Measurements from ENCODE around the gene COX6B2.

Gene COX6B2

DNA sequence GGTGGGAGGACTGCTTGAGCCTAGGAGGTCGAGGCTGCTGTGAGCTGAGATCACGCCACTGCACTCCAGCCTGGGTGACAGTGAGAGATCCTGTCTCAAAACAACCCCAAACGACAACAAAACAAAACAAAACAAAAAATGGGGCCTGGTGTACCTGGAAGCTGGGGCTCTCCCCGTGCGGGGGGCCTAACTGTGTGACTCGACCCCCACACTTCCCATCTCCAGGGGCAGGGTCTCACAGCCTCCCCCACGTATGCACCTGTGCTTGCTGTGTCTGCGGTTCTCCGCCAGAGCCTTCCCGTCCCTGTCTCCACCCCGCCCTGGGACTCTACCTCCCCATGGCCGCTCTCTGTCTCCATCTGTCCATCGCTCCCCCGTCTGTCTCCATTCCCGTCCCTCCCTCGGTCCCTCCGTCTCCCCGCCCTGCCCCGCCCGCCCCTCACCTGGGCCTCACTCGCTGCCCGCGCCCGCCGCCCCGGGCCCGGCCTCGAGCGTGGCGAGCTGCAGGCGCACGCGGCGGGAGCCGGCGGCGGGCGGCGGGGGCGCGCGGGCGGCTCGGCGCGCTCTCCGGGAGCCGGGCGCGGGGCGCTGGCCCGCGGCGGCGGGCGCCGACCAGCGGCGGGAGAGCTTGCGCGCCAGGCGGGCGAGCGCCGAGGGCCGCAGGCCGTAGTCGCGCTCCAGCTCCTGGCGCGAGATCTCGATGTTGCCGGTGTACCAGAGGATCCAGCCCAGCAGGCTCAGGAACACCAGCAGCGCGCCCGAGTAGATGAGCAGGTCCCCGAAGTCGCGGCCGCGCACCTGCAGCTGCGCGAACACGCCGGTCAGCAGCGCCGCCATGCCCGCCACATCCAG, 29.0 kb upstream of the COX6B2 start:
- DNase-seq (ENCODE audit: low read depth), result no peak

DNA sequence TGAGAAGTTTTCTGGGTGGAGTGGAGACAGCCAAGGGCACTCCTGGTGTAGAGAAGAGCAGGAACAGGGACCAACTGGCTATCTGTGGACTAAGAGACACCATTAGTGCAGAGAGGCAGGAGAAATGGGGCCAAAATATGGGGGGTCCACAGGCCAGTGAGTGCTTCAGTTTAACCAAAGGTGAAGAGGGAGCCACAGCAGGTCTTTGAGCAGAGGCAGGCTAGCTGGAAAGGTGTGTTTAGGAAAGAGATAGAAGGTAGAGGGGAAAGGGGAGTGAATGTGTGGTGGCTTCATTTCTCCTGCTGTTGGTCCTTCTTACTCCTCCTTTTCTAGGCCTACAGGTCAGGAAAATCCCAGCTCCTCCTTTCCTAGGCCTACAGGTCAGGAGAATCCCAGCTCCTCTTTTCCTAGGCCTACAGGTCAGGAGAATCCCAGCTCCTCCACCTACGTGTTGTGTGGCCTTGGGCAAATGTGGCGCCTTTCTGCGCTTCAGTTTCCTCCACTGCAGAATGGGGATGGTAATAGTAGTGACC, 28.1 kb upstream of the COX6B2 start:
- DNase-seq (ENCODE audit: low read depth), result no peak

DNA sequence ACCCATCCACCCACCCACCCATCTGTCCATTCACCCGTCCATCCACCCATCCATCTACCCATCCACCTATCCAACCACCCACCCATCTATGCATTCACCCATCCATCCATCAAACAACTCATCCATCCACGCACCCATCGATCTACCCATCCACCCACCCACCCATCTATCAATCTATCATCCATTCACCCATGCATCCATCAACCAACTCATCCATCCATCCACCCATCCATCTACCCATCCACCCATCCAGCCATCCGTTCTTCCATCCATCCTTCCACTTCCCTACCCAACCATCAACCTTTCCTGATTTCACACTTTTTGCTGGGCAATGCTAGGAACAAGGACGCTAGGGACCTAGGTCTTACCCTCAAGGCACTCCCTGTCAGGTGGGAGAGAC, 27.5 kb upstream of the COX6B2 start:
- no peak for DNase-seq (ENCODE audit: low read depth)

DNA sequence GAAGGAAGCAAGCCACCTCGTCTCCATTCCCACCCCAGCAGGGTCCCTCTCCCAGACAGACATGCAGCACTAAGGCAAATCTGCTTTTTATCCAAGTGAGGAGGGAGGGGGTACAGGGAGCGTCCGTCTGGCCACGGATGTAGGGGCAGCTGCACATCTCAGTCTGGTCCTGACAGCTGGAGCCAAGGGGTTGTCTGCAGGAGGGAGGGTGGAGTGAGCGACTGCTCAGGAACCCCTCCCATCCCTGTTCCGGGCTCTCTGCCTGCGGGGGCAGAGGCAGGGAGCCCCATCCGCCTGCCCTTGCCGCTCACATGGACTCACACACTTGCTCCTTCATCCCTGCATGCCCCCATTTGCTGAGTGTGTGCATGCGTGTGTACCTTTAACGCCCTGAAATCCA, 24.7 kb upstream of the COX6B2 start:
- DNase-seq (ENCODE audit: low read depth), result no peak

DNA sequence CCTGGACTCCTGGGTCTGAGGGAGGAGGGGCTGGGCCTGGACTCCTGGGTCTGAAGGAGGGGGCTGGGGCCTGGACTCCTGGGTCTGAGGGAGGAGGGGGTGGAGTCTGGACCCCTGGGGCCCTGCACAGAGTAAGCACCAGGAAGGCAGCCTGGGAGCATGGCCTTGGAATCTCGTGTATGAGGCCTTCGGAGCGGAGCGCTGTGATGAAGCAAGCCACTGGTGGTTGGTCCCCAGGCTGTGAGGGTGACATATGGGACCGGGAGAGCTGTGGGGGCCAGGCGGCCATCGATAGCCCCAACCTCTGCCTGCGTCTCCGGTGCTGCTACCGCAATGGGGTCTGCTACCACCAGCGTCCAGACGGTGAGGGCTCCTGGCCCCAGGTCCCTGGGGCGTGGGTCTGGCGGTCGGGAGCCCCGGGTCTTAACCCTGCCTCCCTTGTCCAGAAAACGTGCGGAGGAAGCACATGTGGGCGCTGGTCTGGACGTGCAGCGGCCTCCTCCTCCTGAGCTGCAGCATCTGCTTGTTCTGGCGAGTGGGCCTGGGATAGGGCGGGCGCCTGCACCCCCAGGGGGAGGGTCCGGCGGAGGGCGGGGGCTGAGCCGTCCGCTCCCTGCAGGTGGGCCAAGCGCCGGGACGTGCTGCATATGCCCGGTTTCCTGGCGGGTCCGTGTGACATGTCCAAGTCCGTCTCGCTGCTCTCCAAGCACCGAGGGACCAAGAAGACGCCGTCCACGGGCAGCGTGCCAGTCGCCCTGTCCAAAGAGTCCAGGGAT, 23.0 kb upstream of the COX6B2 start:
- DNase-seq (ENCODE audit: low read depth), result no peak

DNA sequence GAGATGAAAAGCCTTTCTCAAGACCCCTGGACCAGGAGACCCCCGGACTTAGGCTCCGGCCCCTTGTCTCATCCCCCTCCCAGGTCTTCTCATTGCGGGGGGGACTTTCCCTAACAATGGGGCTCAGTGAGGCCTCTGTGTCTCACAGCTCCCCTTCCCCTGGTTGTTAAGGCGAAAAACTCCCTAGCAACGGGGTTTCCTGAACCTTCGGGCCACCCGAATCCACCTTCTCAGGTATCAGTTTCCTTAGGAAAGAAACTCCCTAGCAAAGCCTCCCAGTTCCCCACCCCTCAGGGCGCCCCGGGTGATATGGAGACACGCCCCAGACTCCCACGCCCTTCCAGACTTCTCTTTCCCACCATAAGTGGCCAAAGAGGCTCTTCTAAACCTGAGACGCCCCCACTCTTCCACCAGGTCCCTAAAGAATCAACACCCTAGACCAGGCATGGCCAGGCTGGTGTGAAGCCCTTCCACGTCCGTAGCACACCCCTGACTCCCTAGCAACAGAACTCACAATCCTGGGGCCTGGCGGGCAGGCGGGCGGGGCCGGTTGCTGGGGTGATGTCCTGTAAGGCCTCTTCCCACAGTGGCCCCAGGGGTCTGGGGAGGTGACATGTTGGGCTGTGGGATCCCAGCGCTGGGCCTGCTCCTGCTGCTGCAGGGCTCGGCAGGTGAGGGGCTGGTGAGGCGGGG, 21.9 kb upstream of the COX6B2 start, which contains the start of gene TMEM190:
TSS of gene TMEM190 (plus strand) at position 586 of the 693 bp plus-strand sequence. CDS start at position 614, 28 bp downstream.
- DNase-seq (ENCODE audit: low read depth), result no peak

DNA sequence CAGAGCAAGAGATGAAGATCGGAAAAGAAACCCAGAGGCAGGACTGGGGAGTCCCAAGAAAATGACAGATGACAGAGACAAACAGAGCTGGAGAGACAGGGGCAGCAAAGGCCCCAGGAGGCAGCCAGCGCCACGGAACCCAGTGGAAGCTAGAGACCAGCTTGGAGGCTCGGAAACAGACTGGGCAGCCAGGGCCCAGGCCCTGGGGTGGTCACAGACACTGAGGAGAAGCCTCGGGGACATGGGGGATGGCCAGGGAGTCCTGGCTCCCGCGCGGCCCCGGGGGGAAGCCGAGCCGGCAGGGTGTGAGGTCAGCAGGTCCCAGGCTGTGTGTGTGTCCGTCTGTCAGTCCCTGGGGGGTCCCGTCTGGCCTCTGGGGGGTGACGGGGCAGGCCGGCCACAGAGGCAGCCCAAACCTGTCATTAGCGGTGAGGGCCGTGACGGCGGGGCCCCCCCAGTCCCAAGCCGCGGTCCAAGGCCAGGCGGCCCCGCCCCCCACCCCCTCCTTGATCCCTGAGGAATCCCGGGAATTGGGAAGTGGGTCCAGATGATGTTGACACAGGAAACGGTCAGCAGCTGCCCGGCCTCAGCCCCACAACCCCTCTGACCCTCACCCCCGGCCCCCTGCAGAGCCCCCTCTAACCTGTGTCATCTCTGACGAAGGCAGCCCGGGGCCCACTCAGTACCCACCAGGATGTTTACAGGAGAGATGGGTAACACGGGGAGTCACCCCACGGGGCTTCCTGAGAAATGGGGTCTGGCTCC, 19.7 kb upstream of the COX6B2 start:
- no peak for DNase-seq (ENCODE audit: low read depth)

DNA sequence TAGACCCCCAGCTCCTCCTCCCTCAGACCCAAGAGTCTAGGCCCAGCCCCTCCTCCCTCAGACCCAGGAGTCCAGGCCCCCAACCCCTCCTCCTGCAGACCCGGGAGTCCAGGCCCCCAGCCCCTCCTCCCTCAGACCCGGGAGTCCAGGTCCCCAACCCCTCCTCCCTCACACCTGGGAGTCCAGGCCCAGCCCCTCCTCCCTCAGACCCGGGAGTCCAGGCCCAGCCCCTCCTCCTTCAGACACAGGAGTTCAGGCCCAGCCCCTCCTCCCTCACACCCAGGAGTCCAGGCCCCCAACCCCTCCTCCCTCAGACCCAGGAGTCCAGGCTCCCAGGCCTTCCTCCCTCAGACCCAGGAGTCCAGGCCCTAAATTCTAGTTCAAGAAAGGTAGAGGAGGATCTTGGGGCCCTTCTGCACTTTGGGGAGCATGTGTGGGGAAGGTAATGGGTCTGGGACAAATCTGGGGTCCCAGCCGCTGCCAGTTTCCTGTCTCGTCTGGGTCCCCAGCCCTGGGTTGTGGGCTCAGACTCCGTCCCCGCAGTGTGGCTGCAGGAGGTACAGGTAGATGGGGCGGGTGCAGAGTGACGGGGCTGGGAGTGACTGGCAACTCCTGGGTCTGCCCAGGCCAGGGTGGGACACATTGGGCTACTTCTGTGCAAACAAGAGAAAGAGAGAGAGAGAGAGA, 18.9 kb upstream of the COX6B2 start:
- DNase-seq (ENCODE audit: low read depth), result no peak

DNA sequence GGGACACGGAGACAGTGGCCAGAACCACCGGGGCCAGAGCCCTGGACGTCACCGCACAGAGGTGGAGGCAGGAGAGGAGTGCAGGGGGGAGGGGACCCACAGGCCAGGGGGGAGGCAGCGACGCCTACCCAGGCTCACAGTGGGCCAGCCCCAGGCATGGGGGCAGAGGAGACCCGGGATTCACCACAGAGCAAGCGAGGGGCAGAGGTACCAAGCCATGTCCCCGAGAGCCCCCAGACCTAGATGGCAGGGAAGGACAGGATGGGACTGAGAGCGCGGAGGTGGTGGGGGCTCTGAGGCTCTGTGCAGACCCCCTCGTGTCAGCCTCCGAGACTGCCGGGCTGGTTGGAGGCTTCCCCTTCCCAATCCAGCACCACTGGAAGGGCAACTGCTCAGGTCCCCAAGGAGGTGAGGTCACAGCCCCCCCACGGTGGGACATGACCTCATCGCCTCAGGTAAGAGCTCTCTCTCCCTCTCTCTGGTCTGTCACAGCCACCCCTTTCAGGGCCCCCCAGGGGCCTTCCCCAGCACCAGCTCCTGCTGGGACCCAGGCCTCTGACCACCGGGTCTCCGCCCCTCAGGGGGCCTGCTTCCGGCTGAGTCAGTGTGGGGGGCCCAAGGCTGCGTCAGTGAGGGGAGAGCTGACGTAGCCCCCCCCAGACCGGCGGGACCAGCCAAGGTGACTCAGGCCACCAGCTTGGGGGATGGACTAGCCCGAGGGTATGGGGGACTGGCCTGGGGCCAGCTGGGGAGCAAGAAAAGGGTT, 18.0 kb upstream of the COX6B2 start:
- no peak for DNase-seq (ENCODE audit: low read depth)

DNA sequence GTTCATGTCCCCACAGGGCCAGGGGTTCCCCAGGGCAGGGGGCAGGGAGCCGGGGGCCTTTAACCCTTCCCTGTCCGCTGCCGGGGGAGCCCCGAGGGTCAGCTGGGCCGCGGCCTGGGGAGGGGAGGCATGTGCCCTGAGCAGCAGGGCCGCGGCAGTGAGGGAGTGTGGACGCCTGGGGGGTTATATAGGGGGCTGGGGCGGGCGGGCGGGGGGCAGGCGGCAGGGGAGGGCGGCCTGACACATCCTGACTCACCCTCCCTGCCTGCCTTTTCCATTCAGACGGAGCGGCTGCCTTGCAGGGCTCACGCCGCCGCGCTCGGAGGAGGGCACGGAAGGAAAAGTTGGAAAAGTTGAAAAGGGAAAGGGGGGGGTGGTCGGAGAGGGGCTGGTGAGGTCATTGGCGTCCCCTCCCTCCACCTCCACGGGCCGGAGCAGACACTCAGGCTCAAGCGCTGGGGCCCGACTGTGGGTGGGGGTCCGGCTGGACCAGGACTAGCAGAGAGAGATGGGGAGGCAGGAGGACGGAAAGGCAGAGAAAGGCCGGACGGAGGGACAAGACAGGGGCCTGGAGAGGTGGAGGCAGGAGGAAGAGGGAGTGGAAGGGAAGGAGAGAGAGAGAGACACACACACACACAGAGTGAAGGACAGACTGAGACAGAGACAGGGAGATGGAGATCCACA, 15.9 kb upstream of the COX6B2 start, which contains the start of gene IL11:
TSS of gene IL11 (minus strand) at position 159 of the 684 bp plus-strand sequence. CDS start at position 6, 153 bp downstream.
- DNase-seq (ENCODE audit: low read depth), result no peak

DNA sequence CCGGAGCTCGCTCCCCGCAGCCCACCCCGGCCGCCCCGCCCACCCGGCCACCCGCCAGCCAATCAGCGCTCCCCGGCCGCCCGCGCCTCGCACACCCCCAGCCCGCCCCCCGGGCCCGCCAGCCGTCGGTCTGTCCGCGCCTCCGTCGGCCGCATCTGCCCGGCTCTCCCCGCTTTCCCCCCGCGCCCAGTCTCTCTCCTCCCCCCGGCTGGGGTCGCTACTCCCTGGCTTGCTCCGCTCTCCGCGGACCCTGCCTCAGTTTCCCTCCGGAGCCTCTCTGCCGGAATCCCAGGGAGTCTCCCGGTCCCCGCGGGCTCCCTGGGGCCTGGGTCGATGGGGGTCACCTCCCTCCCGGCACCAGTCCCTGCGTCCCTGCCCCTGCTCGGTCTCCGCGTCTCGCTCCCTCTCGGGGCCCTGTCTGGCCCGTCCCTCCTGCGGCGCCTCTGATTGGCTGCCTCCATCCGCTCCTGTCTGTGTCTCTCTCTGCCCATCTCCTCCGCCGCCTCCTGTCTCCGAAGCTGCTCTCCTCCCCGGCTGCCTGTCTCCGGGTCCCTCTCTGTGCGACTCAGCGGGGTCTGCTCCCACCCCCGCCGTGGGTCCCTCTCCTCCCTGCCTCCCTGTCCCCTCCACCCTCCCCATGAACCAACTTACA, 15.3 kb upstream of the COX6B2 start:
- peak; percentile 55 for DNase-seq (ENCODE audit: low read depth)

DNA sequence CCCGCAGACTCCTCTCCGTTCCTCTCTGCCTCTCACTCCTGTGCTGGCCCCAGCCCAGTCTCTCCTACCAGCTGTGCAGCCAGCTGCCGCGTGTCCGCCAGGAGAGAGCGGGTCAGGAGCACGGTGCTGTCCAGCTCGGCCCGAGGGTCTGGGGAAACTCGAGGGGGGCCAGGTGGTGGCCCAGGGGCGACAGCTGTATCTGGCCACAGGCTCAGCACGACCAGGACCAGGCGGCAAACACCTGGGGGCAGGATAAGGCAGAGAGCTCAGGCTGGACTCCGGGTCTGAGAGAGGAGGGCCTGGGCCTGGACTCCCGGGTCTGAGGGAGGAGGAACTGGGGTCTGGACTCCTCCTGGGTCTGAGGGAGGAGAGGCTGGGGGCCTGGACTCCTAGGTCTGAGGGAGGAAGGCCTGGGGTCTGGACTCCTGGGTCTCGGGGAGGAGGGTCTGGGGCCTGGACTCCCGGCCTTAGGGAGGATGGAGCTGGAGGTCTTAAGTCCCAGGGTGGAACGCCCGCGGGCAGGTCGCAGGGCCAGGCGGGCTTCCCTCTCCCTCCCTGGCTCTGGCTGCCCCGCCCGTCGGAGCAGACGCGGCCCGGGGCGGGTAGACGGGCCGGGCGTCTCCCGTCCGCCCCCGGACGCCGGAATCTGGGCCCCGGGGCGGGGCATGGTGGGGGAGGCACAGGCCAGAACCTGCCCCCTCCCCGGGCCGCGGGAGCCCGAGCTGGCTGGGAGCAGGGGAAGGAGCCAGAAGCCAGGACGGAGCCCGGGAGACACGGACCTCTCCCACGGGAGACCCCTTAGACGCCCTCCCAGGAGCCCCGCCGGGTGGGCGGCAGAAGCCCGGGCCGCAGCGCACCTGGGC, 14.4 kb upstream of the COX6B2 start:
- DNase-seq (ENCODE audit: low read depth), result no peak

DNA sequence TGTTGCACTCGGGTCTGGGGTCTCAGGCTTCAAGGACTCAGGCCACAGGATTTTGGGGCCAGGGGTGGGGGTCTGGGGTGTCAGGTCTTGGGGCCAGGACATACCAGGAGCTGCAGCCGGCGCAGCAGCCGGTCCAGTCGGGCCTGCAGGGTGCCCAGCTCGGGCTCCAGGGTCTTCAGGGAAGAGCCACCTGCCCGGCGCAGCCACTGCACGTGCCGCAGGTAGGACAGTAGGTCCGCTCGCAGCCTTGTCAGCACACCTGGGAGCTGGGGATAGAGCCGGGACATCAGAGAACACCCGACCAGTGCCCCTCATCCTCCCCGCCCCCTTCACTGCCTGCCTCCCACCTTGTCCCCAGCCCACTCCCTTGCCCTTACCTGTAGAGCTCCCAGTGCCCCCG, 13.6 kb upstream of the COX6B2 start:
- no peak for DNase-seq (ENCODE audit: low read depth)

DNA sequence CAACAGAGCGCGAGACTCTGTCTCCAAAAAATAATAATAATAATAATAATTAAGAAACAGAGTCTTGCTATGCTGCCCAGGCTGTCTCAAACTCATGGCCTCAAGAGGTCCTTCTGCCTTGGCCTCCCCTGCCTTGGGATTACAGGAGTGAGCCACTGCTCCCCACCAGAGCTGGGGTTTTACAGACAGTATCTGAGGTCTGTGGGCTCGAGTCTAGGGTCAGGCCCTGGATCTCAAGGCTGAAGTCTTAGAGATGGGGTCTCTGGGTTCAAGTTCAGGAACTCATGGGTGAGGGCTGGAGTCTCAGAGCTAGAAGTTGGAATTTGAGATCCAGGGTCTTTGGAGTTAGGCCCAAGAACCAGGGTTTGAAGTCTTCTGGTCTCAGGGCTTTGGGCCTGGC, 12.3 kb upstream of the COX6B2 start:
- no peak for DNase-seq (ENCODE audit: low read depth)

DNA sequence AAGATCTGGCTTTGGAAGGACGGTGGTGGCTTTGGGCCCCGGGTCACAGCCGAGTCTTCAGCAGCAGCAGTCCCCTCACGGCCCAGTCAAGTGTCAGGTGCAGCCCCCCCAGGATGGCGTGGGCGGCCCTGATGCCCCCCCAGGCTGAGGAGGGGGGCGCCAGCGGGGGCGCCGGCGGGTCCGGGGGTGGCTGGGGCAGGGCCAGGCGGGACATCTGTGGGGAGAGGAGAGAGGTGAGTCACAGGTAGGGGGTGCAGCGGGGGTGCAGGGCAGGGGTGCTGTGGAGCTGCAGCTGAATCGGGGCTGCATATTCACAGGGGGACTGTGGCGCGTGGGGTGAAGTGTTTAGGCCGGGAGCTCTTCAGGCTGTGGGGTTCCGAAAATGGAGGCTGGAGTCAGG, 11.4 kb upstream of the COX6B2 start:
- DNase-seq (ENCODE audit: low read depth), result no peak

DNA sequence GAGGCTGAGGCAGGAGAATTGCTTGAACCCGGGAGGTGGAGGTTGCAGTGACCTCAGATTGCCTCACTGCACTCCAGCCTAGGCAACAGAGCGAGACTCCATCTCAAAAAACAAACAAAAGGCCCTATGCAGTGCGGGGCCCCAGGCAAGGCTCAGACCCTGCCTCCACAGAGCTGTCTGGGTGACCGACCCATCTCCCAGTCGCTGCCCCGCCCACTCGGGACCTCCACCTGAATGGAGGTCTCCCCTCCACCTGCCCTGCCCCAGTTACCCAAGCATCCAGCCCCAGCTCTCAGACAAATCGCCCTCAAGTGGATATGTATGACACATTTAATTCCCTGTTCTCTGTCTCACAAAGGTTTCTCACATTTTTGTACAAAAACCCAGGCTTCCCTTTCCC, 10.7 kb upstream of the COX6B2 start:
- no peak for DNase-seq (ENCODE audit: low read depth)

DNA sequence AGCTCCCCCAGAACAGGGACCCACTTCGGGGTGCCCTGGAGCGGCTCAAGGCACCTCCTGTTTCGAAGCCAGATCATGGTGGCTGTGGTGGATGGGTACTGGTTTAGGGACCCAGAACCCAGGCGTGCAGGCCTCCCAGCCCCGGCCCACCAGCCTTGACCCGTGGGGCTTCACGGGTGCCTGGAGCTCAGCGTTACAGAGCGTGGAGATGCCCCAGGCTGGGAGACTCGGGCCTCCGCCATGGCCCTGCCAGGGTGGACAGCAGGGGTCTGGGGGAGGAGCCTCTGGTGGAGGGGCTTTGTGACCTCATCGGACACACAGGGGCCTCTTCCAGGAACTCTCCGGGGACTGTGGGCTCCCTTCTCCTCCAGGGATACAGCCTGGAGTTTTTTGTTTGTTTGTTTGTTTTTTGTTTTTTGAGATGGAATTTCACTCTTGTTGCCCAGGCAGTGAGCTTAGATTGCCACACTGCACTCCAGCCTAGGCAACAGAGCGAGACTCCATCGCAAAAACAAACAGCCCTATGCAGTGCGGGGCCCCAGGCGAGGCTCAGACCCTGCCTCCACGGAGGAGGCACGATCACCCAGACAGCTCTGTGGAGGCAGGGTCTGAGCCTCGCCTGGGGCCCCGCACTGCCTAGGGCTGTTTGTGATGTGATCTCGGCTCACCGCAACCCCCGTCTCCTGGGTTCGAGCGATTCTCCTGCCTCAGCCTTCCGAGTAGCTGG, 8.6 kb upstream of the COX6B2 start, which contains the start of gene GARIN5B:
TSS of gene GARIN5B (minus strand) at position 271 of the 727 bp plus-strand sequence. CDS start at position 77, 194 bp downstream.
- no peak for DNase-seq (ENCODE audit: low read depth)
